HG03060 (cell line): Measurements from ENCODE around the gene USP28.
"Not testable (repeated sequence)": the region's sequence is repeated elsewhere in the genome, so short reads cannot be mapped to it uniquely, and the experiment has no call there.

Experiments used
- ATAC-seq: cut with Tn5 transposase; IDR thresholded peaks from one replicate; pipeline ENCODE4 v1.9.1; 2021; ENCODE audit warnings: low read depth, moderate number of reproducible peaks; ENCODE audit not compliant: unreplicated experiment

USP28 gene

DNA sequence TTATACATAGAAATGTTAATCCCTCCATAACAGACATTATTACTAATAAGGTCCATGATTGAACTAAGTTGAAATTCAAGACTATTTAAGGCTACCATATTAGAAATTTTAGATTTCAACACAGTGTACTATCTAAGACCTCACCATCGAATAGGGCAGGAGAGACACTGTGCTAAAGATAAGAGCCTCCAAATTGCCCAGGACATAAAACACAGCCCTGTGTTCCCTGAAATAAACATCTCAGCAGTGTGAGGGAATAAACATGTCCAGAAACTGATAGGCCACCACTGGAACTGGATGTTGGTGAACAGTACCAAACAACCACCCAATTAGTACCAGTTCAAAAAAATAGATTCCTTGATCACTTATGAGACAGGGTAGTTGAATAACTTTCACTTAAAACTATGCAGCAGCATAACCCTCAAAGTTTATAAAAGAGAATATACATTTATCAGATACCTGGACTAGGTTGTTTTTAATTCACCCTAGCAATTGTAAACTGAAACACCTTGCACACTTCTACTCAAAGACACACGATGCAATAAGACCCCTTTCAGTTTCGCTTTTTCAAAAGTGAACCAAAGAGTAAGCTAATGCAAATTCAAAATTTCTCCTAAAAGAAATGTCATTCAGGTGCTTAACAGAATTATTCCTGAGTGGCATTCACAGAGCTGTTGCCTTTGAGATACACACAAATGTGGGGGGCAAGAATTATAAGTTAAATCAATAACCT is 34.3 kb downstream of the USP28 start:
- ATAC-seq: no peak

- peak; percentile 92 for ATAC-seq
Observed at GRCh38 chr11:113839842-113840241, 35.5 kb downstream of the USP28 start.

- no peak for ATAC-seq
Observed at GRCh38 chr11:113838005-113838404, 37.4 kb downstream of the USP28 start.

- no peak for ATAC-seq
Observed at GRCh38 chr11:113835306-113835705, 40.1 kb downstream of the USP28 start.

- ATAC-seq: no peak
Observed at GRCh38 chr11:113833151-113833550, 42.2 kb downstream of the USP28 start.

- ATAC-seq: peak; percentile 89
Observed at GRCh38 chr11:113831314-113831713, 44.1 kb downstream of the USP28 start.

GRCh38 chr11:113829751-113830150 is 45.6 kb downstream of the USP28 start:
- no peak for ATAC-seq

DNA sequence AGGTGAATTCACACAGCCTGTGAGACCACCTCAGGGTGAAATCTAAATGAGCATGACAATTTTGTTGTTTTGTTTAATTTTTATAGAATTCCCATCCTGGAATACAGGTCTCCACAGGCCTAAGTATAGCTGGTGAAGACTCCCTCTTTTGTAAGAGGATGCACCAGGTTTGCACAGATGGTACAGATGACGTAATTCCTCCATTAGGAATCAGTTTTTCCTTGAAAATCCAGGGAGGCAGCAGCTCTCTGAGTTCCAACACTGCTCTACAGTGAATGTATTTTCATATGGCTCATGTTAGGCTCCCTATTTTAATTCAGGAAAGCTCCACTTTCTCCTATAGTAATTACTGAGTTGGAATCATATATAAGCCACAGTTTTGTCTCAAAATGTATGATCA is 47.2 kb downstream of the USP28 start:
- no peak for ATAC-seq

DNA sequence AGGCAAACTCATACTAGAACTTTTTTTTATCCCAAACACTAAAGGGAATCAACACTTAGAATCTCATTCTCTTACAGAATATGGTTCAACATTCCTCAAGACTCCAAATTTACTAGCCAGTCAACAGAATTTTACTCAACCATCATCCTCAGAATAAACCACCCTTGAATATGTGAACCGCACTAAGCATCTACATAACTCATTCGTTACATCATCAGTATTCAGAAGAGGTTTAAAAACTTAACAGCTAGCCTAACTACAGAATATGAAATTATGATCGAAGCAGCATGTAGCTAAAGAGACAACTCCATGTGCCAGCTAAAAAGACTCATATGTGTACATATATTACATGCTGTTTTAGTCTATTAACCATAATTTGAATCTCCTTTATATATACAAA is 47.9 kb downstream of the USP28 start:
- ATAC-seq: no peak

- no peak for ATAC-seq
Observed at GRCh38 chr11:113818426-113818825, 56.9 kb downstream of the USP28 start.

DNA sequence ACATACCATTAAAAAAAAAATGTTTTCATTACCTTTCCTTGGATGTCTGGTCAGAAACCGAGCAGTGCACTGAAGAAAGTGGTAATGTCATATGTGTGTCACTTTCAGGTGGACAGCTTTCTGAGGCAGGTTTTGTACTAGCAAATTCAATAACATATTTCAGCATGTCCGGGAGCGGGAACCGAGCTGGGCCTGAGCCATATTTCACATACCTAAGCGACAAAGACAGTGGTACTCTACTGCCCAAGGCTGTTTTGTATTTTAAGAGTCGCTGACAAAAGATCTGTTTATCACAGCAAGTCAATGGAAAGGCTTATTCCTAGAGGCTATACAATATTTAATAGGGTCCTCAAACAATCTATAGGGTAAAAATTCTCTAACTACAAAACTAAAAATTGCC is 57.7 kb downstream of the USP28 start:
- no peak for ATAC-seq

DNA sequence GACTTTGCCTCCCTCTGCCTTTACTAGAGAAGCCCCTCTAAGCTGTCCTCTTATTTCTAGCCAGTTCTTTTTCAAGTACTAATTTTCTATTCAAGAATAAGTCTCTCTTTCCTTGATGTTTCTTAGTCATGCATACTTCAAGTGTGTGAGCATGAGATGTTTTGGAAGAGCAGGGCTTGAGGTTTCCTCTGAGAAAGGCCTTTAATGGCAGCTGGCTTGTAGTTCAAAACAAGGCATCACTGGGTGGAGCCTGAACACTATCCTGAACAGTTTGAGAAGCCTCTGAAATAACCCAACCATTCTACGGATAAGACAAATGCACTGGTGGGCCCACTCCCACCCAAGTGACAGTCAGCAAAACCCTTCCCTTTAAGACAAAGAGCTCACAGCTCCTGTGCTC is 58.2 kb downstream of the USP28 start:
- no peak for ATAC-seq

- ATAC-seq: no peak
Observed at GRCh38 chr11:113814181-113814580, 61.2 kb downstream of the USP28 start.

DNA sequence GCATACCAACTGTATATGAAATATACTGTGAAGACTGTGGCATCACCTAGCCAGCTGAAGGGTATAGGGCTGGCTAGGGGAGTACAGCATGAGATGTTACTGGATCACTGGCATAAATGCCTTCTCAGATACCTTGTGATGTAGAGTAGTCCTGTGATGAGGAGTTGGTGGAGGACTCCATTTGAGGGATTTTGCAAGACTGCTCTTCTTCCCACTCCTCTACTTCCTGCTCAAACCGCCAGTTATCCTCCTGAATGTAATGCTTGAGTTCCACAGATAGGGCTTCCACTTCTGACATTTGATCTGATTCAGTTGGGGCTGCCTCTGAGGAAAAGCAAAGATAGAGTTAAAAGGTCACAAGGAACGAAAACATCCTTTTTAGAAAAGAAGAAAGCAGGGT is 66.4 kb downstream of the USP28 start:
- no peak for ATAC-seq

GRCh38 chr11:113806406-113806805 is 69.0 kb downstream of the USP28 start:
- ATAC-seq: no peak

GRCh38 chr11:113805640-113806039 is 69.7 kb downstream of the USP28 start:
- ATAC-seq: no peak

DNA sequence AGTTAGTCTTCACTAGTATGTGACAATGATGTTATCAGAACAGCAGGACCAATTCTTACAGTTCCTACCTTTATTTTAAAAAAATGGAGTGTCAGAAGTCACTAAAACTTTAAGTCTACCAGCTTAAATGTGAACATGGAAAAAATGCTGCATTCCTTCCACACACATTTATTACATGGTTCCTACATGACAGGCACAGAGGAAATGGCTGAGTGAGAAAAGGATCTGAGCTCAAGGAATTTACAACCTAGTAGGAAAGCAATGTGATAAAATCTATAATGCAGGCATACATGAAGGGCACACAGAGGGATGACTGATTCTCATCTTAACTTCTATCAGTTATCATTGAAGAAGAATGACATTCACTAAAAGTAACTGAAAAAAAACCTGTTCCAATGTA is 72.8 kb downstream of the USP28 start:
- no peak for ATAC-seq

- ATAC-seq: no peak
Observed at GRCh38 chr11:113796663-113797259, 78.6 kb downstream of the USP28 start.

DNA sequence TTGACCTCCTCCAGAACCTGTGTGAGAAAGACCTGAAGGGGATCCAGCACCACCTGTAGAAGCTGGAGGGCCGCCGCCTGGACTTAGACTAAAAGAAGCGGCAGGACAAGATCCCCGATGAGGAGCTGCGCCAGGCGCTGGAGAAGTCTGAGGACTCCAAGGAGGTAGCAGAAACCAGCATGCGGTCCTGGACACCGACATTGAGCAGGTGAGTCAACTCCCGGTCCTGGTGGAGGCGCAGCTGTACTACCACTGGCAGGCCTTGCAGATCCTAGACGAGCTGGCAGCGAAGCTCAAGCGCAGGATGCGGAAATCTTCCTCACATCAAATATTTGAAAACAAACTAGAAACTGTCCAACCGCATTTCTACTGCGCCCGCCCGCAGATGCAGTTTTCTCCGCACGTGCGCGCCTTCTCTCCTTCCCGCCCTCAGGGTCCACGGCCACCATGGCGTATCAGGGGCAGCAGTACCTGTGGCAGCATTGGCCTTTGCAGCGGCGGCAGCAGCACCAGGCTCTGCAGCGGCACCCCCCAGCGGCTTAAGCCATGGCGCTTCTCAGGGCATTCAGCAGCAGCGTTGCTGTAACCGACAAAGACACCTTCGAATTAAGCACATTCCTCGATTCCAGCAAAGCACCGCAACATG is 85.6 kb downstream of the USP28 start:
- ATAC-seq: no peak

GRCh38 chr11:113789016-113789415 is 86.4 kb downstream of the USP28 start:
- not testable (repeated sequence) for ATAC-seq

DNA sequence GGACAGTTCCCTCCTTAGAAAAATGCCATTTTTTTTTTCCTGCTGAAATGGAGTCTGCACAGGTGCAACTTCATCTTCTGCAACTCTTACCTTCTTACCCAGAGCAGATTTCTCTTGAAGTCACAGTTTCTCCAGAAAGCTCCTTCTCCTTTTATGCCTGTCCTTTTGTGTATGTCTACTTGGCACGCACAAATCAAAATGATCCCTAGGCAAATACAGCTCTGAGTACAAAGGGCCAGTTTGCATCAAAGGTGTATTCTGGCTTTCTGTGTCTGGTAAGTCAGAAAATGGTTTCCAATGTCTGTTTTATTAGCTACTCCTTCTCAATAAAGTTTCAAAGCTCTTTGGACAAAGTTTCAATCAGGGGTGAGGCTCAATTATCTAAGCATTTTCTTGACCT is 93.2 kb downstream of the USP28 start:
- no peak for ATAC-seq

GRCh38 chr11:113781682-113782081 is 93.7 kb downstream of the USP28 start:
- no peak for ATAC-seq
